ENCODE results near the gene SCNN1G.

Gene SCNN1G

GRCh38 chr16:23216658-23217246 is 34.2 kb downstream of the SCNN1G start:
- no peak for DNase-seq (ENCODE audit: low spot score)
- no peak for TF ChIP-seq CTCF (IDR thresholded peaks at IDR 0.05; ENCODE audit: extremely low read depth, insufficient read depth, missing control alignments)
- in situ Hi-C loops (cut with MboI; ENCODE audit: low pct_unique_long_range_greater_than_20kb, low sequenced_read_pairs, unreplicated experiment), result no loop called here

- in situ Hi-C loops (cut with MboI; ENCODE audit: low pct_unique_long_range_greater_than_20kb, low sequenced_read_pairs, unreplicated experiment), result no loop called here
- no peak for TF ChIP-seq CTCF (IDR thresholded peaks at IDR 0.05; ENCODE audit: extremely low read depth, insufficient read depth, missing control alignments)
- no peak for DNase-seq (ENCODE audit: low spot score)
Observed at GRCh38 chr16:23217646-23218045, 35.1 kb downstream of the SCNN1G start.

GRCh38 chr16:23222929-23223328 is 40.4 kb downstream of the SCNN1G start:
- DNase-seq (ENCODE audit: low spot score), result no peak
- in situ Hi-C loops (cut with MboI; ENCODE audit: low pct_unique_long_range_greater_than_20kb, low sequenced_read_pairs, unreplicated experiment), result no loop called here
- no peak for TF ChIP-seq CTCF (IDR thresholded peaks at IDR 0.05; ENCODE audit: extremely low read depth, insufficient read depth, missing control alignments)

GRCh38 chr16:23223368-23223767 is 40.8 kb downstream of the SCNN1G start:
- no peak for DNase-seq (ENCODE audit: low spot score)
- no peak for TF ChIP-seq CTCF (IDR thresholded peaks at IDR 0.05; ENCODE audit: extremely low read depth, insufficient read depth, missing control alignments)
- in situ Hi-C loops (cut with MboI; ENCODE audit: low pct_unique_long_range_greater_than_20kb, low sequenced_read_pairs, unreplicated experiment), result no loop called here

- in situ Hi-C loops (cut with MboI; ENCODE audit: low pct_unique_long_range_greater_than_20kb, low sequenced_read_pairs, unreplicated experiment), result no loop called here
- DNase-seq (ENCODE audit: low spot score), result no peak
- TF ChIP-seq CTCF (IDR thresholded peaks at IDR 0.05; ENCODE audit: extremely low read depth, insufficient read depth, missing control alignments), result no peak
Observed at GRCh38 chr16:23225109-23225508, 42.6 kb downstream of the SCNN1G start.

- no peak for DNase-seq (ENCODE audit: low spot score)
- in situ Hi-C loops (cut with MboI; ENCODE audit: low pct_unique_long_range_greater_than_20kb, low sequenced_read_pairs, unreplicated experiment), result no loop called here
- TF ChIP-seq CTCF (IDR thresholded peaks at IDR 0.05; ENCODE audit: extremely low read depth, insufficient read depth, missing control alignments), result no peak
Observed at GRCh38 chr16:23225634-23226033, 43.1 kb downstream of the SCNN1G start.

- in situ Hi-C loops (cut with MboI; ENCODE audit: low pct_unique_long_range_greater_than_20kb, low sequenced_read_pairs, unreplicated experiment), result no loop called here
- no peak for TF ChIP-seq CTCF (IDR thresholded peaks at IDR 0.05; ENCODE audit: extremely low read depth, insufficient read depth, missing control alignments)
- no peak for DNase-seq (ENCODE audit: low spot score)
Observed at GRCh38 chr16:23227529-23227928, 45.0 kb downstream of the SCNN1G start.
